Measurements from ENCODE around the gene PGA4. TPM values are rescaled to one million over a fixed set of nuclear protein-coding genes. Genes with fewer than 3 reads are reported as not detected.
"Not testable (repeated sequence)": the region's sequence is repeated elsewhere in the genome, so short reads cannot be mapped to it uniquely, and the experiment has no call there.

PGA4 gene
- total RNA-seq, 1 donor from 2014 or later, result not detected

DNA sequence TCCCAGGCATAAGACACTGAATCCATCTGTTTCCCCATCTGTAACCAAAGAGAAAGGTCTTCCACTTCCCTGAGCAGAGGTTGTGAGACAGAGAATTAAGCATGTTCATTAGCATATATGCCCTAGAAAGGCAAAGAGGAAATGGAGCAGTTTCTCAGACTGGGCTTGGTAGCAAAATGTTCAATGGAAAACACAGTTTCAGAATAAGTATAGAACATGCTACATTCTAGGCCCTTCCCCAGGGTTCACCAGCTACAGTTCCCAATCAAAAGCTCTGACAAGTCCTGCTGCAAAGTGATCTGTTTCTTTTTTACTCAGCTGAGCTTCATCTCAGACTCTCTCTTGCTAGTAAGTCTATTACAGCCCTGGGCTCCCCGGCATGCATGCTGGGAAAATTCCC is 30.2 kb downstream of the PGA4 start:
- not testable (repeated sequence) for ATAC-seq

DNA sequence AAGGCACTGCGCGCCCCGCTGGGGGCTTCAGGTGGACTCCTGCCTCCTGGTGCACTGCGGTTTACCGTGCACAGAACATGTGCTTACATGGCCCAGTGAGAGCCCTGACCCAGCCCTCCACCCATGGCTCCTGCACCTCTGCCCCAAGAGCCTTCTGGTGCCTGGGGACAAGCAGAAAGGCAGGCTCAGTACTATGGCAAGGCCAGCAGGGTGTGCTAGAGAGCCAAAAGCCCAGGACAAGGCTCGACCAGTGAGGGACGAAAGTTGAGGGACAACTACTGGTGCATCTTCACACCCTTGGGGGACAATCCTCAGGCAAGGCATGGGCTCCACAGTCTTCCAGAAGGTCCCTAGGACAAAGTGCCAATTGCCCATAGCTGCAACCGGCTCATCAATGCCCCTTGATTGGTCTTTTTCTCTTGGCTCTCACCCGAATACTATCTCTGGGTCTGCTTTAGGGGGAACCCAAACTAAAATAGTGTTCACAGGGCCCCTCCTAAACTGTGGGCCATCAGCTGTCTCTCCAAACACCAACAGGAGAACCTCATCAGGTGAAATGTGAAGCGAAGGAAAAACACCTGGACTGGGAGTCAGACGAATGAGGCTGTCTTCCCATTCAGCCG is 32.4 kb downstream of the PGA4 start:
- peak; percentile 88 for ATAC-seq

DNA sequence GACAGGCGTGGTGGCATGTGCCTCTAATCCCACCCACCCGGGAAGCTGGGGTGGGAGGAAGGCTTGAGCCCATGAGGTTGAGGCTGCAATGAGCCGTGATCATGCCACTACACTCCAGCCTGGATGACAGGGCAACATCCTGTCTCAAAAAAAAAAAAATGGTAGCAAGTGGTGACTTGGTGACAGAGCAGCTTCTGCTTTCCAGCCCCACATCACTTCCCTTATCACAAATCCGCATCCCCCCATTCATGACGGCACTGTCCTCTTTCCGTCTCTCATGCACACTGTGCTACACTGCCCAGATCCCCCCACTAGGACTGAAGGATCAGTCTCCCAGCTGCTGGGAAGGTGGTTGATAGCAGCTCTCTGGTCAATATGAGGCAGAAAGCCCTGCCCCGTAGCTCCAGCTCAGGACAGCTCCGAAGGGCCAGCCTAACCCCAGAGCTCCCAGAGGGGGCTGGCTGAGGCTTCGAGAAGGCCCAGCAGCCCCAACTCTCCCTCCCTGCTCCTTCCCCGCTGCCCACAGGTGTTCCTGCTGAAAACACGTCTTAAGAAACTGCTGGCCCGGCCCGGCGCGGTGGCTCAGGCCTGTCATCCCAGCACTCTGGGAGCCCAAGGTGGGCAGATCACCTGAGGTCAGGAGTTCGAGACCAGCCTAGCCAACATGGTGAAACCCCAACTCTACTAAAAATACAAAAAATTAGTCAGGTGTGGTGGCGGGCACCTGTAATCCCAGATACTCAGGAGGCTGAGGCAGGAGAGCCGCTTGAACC is 34.7 kb downstream of the PGA4 start:
- ATAC-seq, result no peak

DNA sequence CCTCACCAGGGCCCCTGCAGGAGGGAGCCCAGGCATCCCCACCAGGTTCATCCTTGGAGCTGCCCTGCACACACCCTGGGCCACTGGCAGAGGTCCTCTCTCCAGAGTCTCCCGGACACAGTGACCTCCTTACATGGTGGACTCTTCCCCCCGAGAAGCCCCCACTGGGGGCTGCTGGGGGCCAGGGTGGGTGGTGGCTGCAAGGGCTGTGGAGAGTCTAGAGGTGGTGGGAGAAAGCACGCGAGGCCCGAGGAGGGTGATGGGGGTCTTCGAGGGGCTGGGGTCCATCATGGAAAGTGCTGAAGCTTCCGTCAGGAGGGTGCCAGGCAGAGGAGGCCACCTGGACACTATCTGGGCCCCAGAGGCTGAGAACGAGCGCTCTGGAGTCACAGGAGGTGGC is 36.4 kb downstream of the PGA4 start:
- no peak for ATAC-seq

DNA sequence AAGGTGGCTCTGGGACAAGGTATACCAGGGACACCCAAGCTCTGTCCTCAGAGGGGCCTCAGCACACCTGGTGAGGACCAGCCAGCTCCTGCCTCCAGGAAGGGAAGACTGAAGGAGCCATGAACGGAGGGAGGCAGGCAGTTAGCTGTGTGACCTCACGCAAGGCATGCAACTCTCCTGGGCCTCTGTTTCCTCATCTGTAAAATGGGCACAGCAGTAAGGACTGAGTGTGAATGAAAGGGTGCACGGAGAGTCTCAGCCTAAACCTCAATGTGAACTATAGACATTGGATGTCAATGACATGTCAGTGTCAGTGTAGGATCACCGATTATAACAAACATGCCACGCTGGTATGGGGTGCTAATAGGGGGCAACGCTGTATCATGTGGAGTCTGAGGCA is 37.2 kb downstream of the PGA4 start:
- ATAC-seq, result no peak

DNA sequence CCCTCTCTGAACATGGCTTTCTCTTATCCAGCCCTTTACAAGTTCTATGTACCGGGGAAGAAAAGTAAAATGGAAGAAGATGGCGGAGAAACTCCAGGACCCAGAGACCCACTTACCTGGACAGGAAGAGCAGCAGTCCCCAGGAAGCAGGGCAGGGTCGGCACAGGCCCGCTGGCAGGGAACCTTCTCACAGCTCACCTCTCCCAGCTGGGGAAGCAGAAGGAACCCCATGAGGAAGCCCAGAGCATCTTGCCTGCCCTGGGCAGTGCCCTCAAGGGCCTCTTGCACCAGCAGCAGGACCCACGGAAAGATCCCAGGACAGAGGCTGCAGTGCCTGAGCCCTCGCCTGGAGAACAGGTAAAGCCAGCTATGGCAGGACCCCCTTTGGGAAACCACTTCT is 42.2 kb downstream of the PGA4 start:
- ATAC-seq, result no peak

DNA sequence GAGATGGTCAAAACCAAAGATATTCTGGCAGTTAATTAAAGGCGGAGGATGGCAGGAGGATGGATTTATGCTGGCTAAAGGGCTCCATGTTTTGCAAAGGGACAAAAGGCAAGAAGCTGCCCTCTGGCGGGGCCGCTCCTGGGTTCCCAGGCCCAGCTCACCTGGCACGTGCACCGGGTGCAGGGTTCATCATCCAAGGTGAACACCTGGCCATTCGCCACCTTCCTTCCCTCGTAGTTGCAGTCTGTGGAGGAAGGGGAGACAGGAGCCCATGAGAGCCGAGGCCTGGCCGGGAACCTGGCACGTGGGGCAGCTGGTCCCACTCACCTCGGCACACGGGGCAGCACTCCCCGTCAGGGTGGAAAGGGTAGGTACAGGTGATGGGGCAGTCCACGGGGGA is 42.6 kb downstream of the PGA4 start:
- ATAC-seq, result no peak

DNA sequence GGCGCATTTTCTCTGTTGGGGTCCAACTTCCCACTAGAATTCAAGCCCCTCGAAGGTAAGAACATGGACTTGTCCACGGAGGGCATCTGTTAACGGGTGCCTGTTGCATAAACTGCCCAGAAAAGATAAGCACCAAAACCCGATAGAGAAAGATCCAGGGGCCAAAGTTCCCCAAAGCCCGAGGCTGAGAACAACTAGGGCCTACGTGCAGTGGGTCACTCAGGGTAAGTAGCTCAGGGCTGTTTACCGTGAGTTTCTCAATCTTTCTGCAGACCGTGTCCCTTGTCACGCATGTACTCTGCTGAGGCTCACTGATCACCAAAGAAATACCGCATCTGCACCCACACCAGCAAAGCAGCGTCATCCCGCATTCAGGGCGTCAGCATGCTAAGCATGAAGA is 43.2 kb downstream of the PGA4 start:
- ATAC-seq, result no peak

DNA sequence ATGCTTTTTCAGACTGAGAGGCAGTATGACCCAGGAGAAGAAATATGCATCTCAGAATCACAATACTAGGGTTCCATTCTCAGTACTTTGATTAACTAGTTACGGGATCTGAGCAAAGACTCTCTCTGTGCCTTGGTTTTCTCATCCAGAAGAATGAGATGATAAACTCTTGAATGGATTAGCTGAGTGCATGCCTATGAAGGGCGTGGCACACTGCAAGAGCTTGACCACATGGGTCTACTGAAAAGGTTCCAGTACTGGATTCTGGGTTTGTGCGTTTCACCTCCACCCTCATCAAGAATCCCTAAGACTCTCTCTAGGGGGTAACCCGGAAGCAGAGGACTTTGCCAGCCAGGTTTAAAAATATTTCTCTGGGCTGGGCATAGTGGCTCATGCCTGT is 44.5 kb downstream of the PGA4 start:
- peak; percentile 37 for ATAC-seq

DNA sequence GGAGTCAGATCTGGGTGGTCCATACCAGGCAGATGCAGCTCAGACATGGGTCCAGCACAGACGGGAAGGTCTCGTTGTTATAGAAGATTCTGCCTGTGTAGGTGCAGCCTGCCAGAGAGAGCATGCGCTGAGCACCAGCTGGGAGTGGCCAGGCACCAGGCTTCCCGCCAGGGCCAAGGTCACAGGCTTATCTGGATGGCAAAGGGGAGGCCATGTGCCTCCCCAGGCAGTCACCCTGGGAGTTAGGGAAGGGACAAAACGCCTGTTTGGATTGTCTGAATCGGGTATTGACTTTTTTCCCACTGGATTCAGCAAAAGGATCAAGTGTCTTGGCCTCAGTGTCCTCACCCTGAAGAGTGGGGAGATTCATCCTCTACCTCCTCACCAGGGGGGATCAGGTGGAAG is 45.3 kb downstream of the PGA4 start:
- ATAC-seq, result no peak

DNA sequence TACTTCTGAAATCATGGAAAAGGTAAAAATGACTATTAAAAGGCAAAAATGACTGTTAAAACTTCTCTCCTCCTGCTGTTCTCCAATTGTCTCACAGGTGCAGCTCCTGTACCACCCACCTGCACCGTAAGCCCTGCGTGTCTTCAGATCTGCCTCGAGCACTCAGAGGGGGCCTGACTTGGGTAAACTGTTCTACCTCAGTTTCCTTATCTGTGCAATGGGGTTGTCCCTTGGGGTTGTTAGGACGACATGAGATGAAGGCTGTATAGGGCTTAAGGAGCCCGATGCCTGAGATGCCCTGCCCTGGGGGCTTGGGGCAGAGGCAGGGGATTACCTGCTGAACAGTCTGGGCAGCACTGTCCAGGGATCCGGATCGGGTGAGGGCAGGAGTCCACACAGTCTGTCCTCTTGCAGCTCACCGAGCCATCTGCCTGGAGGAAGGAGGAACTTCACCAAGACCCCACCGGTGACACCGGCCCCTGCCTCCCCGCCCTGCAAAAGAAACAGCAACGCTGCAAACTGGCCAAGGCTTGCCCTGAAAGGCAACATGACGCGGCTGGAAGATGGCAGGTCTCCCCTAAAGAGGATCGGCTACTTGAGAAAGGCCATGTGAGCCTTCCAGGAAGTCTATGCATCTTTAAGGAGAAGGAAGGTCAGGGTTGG is 46.6 kb downstream of the PGA4 start:
- no peak for ATAC-seq

DNA sequence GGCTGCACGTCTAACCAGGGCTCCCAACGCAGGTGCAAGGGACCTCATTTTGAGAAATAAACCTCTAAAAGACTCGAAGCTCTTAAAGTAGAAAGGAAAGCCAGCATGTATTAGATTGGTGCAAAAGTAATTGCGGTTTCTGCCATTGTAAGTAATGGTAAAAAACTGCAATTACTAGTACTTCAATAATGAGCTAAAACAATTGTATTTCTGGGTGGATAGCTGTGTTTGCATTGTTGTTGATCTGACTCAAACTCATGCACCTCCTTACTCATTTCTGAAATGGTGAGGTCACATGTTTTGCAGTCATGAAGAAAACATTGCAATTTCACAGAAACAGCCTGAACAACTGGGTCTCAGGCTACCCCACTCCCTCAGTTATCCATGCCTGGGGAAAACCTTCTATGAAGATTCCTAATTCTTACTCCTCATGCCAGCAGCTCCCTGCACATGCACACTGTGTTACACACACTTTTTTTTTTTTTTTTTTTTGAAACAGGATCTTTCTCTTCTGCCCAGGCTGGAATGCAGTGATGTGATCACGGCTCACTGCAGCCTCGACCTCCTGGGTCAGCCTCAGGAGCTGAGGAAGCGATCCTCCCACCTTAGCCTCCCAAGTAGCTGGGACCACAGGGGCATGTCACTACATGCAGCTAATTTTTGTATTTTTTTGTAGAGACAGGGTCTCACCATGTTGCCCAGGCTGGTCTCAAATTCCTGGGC is 48.4 kb downstream of the PGA4 start:
- ATAC-seq, result no peak

DNA sequence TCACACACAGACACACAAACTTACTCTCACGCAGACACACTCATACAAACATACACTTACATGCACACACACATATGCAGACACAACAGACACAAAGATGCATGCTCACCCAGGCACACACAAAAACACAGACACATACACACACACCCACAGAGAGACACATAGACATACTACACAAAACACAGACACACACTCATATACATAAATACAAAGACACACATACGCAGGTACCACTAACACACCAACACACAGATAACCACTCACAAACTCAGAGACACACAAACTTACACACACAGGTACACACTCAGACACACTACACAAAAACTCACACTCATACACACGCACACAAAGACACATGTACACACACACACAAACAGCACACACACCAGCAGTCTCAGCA is 50.6 kb downstream of the PGA4 start:
- ATAC-seq, result no peak

DNA sequence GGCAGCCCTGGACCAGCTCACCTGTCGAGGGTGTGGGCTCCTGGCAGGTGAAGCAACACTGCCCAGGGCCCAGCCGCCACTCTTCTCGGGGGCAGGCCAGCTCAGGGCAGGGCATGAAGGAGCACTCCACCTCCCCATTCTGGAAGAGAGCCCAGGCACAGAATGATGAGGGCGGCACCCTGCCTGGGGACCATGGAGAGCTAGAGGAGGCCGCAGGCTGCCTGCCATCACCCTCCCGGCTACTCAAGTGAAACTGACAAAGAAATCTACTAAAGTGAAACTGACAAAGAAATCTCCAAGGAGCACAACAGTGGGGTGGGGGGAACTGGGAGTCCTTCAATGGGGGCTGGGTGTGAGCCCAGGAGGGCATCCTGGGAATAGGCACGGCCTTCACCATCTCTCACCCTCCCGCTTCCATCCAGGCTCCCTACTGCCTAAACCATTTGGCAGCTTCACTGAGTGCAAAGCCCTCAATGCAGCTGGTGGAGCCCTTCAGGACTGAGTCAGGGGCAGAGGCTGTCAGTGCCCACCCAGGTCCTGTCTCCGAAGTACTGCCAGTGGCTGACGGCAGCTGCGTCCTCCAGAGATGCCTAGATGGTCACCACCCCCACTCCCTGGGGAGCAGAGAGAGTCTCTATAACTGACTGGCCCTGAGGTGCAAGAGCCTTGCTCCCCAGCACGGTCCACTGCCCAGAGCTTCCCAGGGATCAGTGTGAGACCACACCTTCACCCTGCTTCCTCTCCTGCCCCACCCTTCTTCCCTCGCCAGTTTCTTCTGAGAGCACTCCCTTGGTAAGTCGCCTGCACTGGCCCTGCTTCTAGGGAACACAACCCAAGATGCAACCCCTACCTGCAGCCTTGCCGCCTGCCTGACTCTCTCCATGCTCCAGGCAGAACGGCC is 51.3 kb downstream of the PGA4 start:
- ATAC-seq, result peak; percentile 84

DNA sequence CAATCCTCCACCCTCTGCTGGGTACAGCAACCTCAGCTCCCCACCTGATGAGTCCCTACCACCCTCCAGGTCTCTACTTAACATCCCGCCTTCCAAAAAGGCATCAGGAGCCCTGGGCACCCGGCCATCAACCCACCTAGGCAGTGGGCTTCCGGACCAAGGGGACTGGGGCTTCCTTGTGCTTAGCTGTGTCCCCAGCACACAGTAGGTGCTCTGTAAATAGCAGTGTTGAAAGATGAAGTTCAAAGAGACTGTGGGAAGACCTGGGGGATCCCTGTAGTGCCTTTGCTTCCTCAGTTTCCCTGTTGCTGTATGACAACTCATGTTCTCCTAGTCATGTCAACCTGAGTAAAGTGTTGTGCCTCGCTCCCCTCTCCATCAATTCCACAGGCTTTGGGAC is 51.9 kb downstream of the PGA4 start:
- ATAC-seq, result no peak

DNA sequence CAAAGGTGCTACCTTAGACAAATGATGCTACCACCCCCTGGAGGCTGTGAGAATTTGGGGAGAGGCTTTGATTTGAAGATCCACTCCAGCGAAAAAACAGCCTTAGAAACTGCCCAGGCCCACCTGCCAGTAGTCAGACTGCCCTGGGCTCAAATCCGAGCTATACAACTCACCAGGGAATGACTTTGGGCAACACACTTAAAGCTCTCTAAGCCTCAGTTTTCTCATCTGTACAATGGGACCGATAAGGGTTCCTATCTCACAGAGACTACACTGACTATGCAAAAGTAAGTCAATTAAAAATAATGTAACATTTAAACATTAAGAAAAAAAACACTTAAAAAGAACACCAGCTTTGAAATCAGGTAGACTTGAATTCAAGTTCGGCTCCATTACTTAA is 53.0 kb downstream of the PGA4 start:
- no peak for ATAC-seq

DNA sequence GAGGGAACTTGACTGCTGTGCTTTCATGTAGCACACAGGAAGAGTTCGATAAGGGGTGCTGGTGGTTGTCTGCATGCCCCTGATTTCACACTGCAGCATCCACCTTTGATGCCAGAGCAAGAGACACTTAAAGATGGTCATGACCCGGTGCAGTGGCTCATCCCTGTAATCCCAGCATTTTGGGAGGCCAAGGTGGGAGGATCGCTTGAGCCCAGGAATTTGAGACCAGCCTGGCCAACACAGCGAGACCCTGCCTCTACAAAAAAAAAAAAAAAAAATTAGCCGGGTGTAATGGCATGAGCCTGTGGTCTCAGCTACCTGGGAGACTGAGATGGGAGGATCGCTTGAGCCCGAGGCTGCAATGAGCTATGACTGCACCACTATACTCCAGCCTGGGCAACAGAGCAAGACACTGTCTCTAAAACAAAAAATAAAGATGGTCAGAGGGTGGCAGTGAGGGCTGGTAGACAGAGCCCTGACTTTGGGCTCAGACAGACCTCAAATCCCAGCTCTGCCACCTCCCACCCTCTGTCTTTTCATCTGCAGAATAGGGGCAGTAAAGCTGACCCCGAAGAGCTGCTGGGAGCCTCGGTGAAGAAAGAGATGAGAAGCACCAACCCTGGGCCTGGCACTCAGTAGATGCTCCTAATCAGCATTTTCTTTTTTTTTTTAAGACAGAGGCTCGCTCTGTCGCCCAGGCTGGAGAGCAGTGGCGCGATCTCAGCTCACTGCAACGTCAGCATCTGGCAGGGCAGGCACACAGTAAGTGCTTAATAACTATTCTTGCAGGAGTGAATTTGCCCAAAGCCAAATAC is 55.2 kb downstream of the PGA4 start:
- ATAC-seq, result no peak

DNA sequence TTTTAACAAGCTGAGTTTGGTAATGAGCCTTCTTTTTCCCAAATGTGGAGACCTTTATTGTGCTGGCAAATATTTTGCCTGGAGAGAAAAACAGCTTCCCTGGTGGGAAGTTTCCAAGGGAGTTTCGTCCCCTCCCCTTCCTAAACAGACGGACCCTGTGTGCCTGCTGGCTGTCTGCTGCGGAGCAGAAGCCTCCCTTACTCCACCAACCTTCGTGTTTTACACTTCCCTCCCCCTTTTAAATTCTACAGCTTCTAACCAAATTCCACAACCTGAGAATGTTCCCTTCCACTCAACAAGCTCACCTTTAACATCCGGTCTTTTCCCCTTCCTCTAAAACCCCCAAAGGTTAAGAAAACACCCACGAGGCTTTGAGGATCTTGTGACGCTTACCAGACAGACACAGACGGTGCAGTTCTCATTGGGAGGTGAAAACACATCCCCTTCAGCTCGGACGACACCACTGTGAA is 55.9 kb downstream of the PGA4 start:
- ATAC-seq, result no peak

DNA sequence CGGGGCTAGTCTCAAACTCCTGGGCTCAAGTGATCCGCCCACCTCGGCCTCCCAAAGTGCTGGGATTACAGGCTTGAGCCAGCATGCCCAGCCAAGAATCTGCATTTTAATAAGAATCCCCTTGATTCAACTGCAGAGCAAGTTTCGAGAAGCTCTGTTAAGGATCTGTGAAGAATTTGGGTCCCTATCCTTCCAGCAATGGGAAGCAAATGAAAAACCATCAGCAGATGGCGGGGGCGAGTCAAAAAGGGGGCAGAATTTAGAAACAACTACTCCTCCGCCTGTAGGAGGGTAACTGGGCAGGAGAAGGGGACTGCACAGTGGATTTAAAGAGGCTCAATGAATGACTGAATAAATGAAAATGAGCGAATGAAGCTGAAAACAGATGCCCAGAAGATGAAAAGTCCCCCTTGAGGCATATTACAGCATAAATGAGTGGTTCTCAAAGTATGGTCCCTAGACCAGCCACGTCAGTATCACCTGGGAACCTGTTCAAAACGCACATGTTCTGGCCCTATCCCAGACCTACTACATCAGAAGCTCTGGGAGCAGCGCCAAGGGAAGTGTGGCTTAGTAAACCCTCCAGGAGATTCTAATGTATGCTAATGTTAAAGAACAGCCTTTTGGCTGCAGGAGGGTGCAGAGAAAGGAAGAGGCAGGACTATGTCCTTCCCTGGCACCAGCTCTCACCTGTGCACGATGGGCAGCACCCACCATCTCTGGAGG is 58.0 kb downstream of the PGA4 start:
- peak; percentile 82 for ATAC-seq

DNA sequence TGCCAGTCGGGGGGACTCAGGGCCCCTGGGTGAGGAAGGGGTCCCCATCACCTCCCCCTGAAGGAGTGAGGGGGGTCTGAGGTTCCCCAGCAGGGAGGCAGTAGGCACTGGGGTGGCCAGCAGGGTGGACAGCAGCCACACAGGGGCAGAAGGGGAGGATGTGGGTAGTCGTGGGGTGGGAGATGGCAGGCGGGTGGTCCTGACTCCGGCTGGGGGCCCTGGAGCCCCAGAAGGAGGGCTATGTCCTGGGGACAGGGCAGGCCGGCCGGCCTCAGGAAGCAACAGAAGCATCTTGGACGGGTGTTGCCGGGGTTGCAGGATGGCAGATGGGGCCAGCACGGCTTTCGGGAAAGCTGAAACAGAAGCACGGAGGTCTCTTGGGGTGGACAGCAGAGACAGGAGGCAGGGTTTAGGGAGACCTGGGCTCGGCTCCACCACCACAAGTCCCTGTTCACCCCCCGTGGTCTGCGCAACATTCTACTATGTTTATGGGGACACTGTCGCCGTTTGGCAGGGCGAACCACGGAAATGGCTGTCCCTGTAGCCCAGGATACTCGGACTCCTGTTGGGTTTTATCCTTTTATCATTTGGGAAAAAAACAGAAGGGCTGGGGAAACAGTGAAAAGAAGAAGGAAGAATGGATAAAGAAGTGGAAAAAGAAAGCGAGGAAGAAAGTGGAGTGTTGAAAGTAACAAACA is 58.9 kb downstream of the PGA4 start:
- no peak for ATAC-seq
